RWPE2 (cell line): Measurements from ENCODE around the gene TCF12.

ENCODE experiments used
- ATAC-seq: fragments of 200-7000 bp; cut with Tn5 transposase; 3 replicates; pipeline ENCODE4 v1.9.1; 2021; ENCODE audit warnings: low read depth
- DNase-seq: peaks from one replicate; pipeline ENCODE4 v3.0.0-alpha.2; 2020; ENCODE audit warnings: low spot score
- H3K27ac ChIP-seq: fragments of 450-650 bp; 2 replicates; pipeline ENCODE4 v1.5.1; 2017; ENCODE audit warnings: mild to moderate bottlenecking; ENCODE audit not compliant: poor library complexity, severe bottlenecking
- H3K27me3 ChIP-seq: fragments of 250-450 bp; sonication (Bioruptor Pico); 2 replicates; pipeline ENCODE4 v1.5.1; 2021; ENCODE audit warnings: mild to moderate bottlenecking, moderate library complexity; ENCODE audit not compliant: insufficient read depth, poor library complexity, severe bottlenecking
- H3K36me3 ChIP-seq: fragments of 250-450 bp; sonication (Bioruptor Pico); 2 replicates; pipeline ENCODE4 v1.5.1; 2020; ENCODE audit warnings: low read depth, mild to moderate bottlenecking, moderate library complexity
- H3K4me1 ChIP-seq: fragments of 250-450 bp; sonication (Bioruptor Pico); 2 replicates; pipeline ENCODE4 v1.5.1; 2021; ENCODE audit warnings: mild to moderate bottlenecking, moderate library complexity; ENCODE audit not compliant: insufficient read depth, poor library complexity, severe bottlenecking
- H3K4me3 ChIP-seq: fragments of 250-450 bp; sonication (Bioruptor Pico); 2 replicates; pipeline ENCODE4 v1.5.1; 2021; ENCODE audit warnings: mild to moderate bottlenecking, moderate library complexity; ENCODE audit not compliant: severe bottlenecking
- H3K9me3 ChIP-seq: fragments of 250-450 bp; sonication (Bioruptor Pico); 2 replicates; pipeline ENCODE4 v1.5.1; 2021; ENCODE audit warnings: mild to moderate bottlenecking, moderate library complexity; ENCODE audit not compliant: severe bottlenecking
- CTCF ChIP-seq: fragments of 450-650 bp; IDR thresholded peaks from one replicate; pipeline ENCODE4 v1.5.1; 2017; ENCODE audit warnings: mild to moderate bottlenecking, moderate library complexity; ENCODE audit not compliant: poor library complexity, severe bottlenecking

Gene TCF12

DNA sequence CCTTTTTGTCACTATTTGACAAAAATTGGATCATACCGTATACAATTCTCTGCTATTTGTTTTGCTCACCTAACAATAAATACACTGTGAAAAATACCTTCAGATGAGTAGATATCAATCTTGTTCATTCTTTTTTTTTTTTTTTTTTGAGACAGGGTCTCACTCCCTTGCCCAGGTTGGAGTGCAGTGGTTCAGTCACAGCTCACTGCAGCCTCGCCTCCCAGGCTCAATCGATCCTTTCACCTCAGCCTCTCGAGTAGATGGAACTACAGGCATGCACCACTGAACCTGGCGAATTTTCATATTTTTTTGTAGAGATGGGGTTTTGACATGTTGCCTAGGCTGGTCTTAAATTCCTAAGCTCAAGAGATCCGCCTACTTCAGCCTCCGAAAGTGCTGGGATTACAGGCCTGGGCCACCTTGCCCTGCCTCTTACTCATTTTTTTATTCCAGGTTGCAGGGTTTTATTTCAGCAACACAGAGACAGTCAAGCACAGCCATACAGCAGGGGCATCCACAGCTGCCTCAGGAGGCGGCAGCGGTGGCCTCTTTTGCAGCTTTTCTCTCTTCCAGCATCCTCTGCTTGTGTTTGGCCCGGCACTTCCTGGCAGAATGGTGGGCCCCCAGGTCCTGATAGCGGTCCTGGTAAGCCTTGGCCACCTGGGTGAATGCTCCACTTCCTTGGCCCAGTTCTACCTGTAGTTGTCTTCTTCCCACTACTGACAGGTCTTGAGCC, 406.7 kb downstream of the TCF12 start:
- Histone ChIP-seq H3K27ac (no peak overlapping the region), H3K4me1 (peaks cover 11% of the 10 kb centered on the region), H3K4me3 (no peak overlapping the region), H3K36me3 (no peaks in the 10 kb centered on the region), H3K27me3 (no peaks in the 10 kb centered on the region), H3K9me3 (no peaks in the 10 kb centered on the region)
- ATAC-seq, result no peak
- TF ChIP-seq CTCF, result no peak
- DNase-seq, result no peak

- peaks cover 11% of the 10 kb centered on the region for H3K4me1 ChIP-seq
- no peak overlapping the region for H3K27ac ChIP-seq
- H3K27me3 ChIP-seq, result no peaks in the 10 kb centered on the region
- DNase-seq (no peak), ATAC-seq (no peak)
- H3K9me3 ChIP-seq, result no peaks in the 10 kb centered on the region
- TF ChIP-seq CTCF, result no peak
- H3K36me3 ChIP-seq, result no peaks in the 10 kb centered on the region
- no peak overlapping the region for H3K4me3 ChIP-seq
These were observed 407.8 kb downstream of the TCF12 start for GRCh38 chr15:57326196-57326595.

DNA sequence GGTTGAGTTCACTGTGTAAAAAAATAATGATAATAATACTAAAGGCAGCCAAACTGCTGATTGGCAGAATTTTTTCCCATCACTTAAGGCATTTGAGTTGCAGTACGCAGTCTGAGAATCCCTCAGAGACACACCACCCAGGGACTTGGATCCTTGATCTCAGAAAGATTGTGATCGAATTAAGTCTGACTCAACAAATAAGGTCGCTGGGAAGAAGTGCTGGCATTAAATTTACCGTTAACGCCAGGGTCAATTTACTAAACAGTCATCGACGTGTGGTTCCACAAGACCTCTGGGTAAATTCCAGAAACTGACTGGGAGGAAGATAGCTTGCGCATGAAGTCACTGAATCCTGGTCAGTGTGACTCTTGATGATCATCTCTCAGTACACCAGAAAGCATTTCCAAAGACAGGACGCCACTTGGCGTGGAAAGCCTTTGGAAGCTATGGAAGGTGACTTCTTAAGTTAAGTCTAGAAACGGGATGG, 409.6 kb downstream of the TCF12 start:
- no peak for TF ChIP-seq CTCF
- no peak overlapping the region for H3K4me3 ChIP-seq
- no peaks in the 10 kb centered on the region for H3K36me3 ChIP-seq
- no peaks in the 10 kb centered on the region for H3K27me3 ChIP-seq
- H3K9me3 ChIP-seq, result no peaks in the 10 kb centered on the region
- no peak for ATAC-seq
- H3K27ac ChIP-seq, result no peak overlapping the region
- DNase-seq, result no peak
- peaks cover 11% of the 10 kb centered on the region for H3K4me1 ChIP-seq

GRCh38 chr15:57328479-57328878, 410.0 kb downstream of the TCF12 start:
- DNase-seq (no peak), ATAC-seq (no peak)
- Histone ChIP-seq H3K4me1 (peaks cover 10% of the 10 kb centered on the region), H3K4me3 (no peak overlapping the region), H3K27ac (no peak overlapping the region), H3K27me3 (no peaks in the 10 kb centered on the region), H3K36me3 (no peaks in the 10 kb centered on the region), H3K9me3 (no peaks in the 10 kb centered on the region)
- TF ChIP-seq CTCF, result no peak

DNA sequence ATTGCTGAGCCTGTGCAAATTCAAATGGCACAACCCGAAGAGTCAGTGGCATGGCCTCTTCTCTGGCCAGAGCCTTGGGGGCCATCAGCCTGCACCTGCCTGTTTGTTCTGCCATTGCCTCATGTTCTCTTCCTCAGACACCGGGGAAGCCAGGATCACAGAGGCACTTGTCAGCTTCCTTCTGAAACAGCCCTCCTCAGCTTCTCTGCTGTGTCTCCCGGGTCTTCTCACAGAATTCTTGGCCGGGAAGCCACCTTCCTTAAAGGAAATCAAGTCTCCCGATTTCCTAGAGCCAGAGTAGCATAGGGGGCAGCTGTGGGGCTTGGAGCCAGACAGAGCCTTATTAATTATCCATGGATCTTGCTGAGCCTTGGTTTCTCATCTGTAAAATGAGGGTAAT, 410.5 kb downstream of the TCF12 start:
- Histone ChIP-seq H3K36me3 (no peaks in the 10 kb centered on the region), H3K4me3 (no peak overlapping the region), H3K27ac (no peak overlapping the region), H3K4me1 (peaks cover 10% of the 10 kb centered on the region), H3K9me3 (no peaks in the 10 kb centered on the region), H3K27me3 (no peaks in the 10 kb centered on the region)
- ATAC-seq, result no peak
- no peak for TF ChIP-seq CTCF
- no peak for DNase-seq
